H9 (cell line): ENCODE measurements around the gene TTN. TPM values are rescaled to one million over a fixed set of nuclear protein-coding genes. Genes with fewer than 3 reads are reported as not detected.

Experiments used
- DNase-seq: peaks from one replicate; pipeline ENCODE4 v3.0.0-alpha.2; 2017
- H2AFZ ChIP-seq: one replicate; pipeline ENCODE4 v1.6.1; 2013; ENCODE audit warnings: mild to moderate bottlenecking, low read length, control low read depth, moderate library complexity
- H2AK5ac ChIP-seq: 2 replicates; pipeline ENCODE4 v1.6.1; 2013; ENCODE audit warnings: low read length, control low read depth, mixed read lengths; ENCODE audit not compliant: insufficient read length
- H2BK120ac ChIP-seq: one replicate; pipeline ENCODE4 v1.6.1; 2013; ENCODE audit warnings: low read depth, mild to moderate bottlenecking, low read length, control low read depth, inconsistent platforms; ENCODE audit not compliant: poor library complexity, severe bottlenecking
- H2BK12ac ChIP-seq: 2 replicates; pipeline ENCODE4 v1.6.1; 2013; ENCODE audit warnings: low read length, control low read depth, mixed read lengths, low read depth; ENCODE audit not compliant: insufficient read length
- H2BK15ac ChIP-seq: 2 replicates; pipeline ENCODE4 v1.6.1; 2013; ENCODE audit warnings: low read depth, low read length, control low read depth
- H2BK20ac ChIP-seq: one replicate; pipeline ENCODE4 v1.6.1; 2013; ENCODE audit warnings: low read depth, mild to moderate bottlenecking, low read length, control low read depth, inconsistent platforms; ENCODE audit not compliant: poor library complexity, severe bottlenecking
- H2BK5ac ChIP-seq: 2 replicates; pipeline ENCODE4 v1.6.1; 2013; ENCODE audit warnings: low read length, control low read depth, mixed read lengths; ENCODE audit not compliant: insufficient read length
- H3K14ac ChIP-seq: 2 replicates; pipeline ENCODE4 v1.6.1; 2013; ENCODE audit warnings: low read length, control low read depth; ENCODE audit not compliant: insufficient read depth
- H3K18ac ChIP-seq: 2 replicates; pipeline ENCODE4 v1.6.1; 2013; ENCODE audit warnings: low read depth, mild to moderate bottlenecking, mixed read lengths, low read length, control low read depth; ENCODE audit not compliant: insufficient read length
- H3K23ac ChIP-seq: 2 replicates; pipeline ENCODE4 v1.6.1; 2013; ENCODE audit warnings: low read length, control low read depth, mixed read lengths, low read depth; ENCODE audit not compliant: insufficient read length
- H3K23me2 ChIP-seq: 2 replicates; pipeline ENCODE4 v1.6.1; 2013; ENCODE audit warnings: low read depth, mild to moderate bottlenecking, mixed read lengths, low read length, control low read depth; ENCODE audit not compliant: insufficient read length, poor library complexity, severe bottlenecking
- H3K27ac ChIP-seq: 2 replicates; pipeline ENCODE4 v1.5.1; 2013; ENCODE audit warnings: low read length, control low read depth, mixed read lengths, low read depth; ENCODE audit not compliant: insufficient read length
- H3K27me3 ChIP-seq: 2 replicates; pipeline ENCODE4 v1.6.1; 2013; ENCODE audit warnings: low read length, control low read depth, inconsistent platforms; ENCODE audit not compliant: insufficient read depth
- H3K4ac ChIP-seq: 2 replicates; pipeline ENCODE4 v1.6.1; 2013; ENCODE audit warnings: low read depth, mild to moderate bottlenecking, control low read depth, inconsistent platforms, low read length, moderate library complexity
- H3K4me1 ChIP-seq: 2 replicates; pipeline ENCODE4 v1.6.1; 2013; ENCODE audit warnings: low read length, control low read depth, inconsistent platforms; ENCODE audit not compliant: insufficient read depth
- H3K4me2 ChIP-seq: 2 replicates; pipeline ENCODE4 v1.6.1; 2013; ENCODE audit warnings: low read length, control low read depth, mixed read lengths; ENCODE audit not compliant: insufficient read length, insufficient read depth
- H3K56ac ChIP-seq: 2 replicates; pipeline ENCODE4 v1.6.1; 2013; ENCODE audit warnings: low read depth, mild to moderate bottlenecking, mixed read lengths, low read length, control low read depth; ENCODE audit not compliant: insufficient read length
- H3K79me1 ChIP-seq: 2 replicates; pipeline ENCODE4 v1.6.1; 2013; ENCODE audit warnings: low read depth, mild to moderate bottlenecking, moderate library complexity, low read length, control low read depth, inconsistent platforms; ENCODE audit not compliant: insufficient read depth, poor library complexity, severe bottlenecking
- H3K79me2 ChIP-seq: 2 replicates; pipeline ENCODE4 v1.6.1; 2013; ENCODE audit warnings: low read length, control low read depth, inconsistent platforms; ENCODE audit not compliant: insufficient read depth
- H3K9ac ChIP-seq: 2 replicates; pipeline ENCODE4 v1.6.1; 2013; ENCODE audit warnings: low read length, control low read depth, mixed read lengths; ENCODE audit not compliant: insufficient read length; ENCODE audit errors: extremely low read depth
- H3K9me3 ChIP-seq: one replicate; pipeline ENCODE4 v1.6.1; 2013; ENCODE audit warnings: low read depth, low read length, inconsistent platforms; ENCODE audit not compliant: control insufficient read depth
- H3T11ph ChIP-seq: one replicate; pipeline ENCODE4 v1.6.1; 2013; ENCODE audit warnings: mild to moderate bottlenecking, low read length, control low read depth, inconsistent platforms
- H4K20me1 ChIP-seq: one replicate; pipeline ENCODE4 v1.6.1; 2013; ENCODE audit not compliant: control insufficient read depth, insufficient read length, insufficient read depth
- H4K5ac ChIP-seq: 2 replicates; pipeline ENCODE4 v1.6.1; 2013; ENCODE audit warnings: low read depth, mild to moderate bottlenecking, mixed read lengths, low read length, control low read depth; ENCODE audit not compliant: insufficient read length
- H4K8ac ChIP-seq: replicated peaks from 2 replicates; pipeline ENCODE4 v1.6.1; 2013; ENCODE audit warnings: low read length, control low read depth, mixed read lengths, low read depth; ENCODE audit not compliant: insufficient read length
- H4K91ac ChIP-seq: 2 replicates; pipeline ENCODE4 v1.6.1; 2013; ENCODE audit warnings: low read depth, mild to moderate bottlenecking, moderate library complexity, mixed read lengths, low read length, control low read depth; ENCODE audit not compliant: insufficient read length
- H3K27ac Mint-ChIP-seq, 3 experiments: 2 replicates in 2 of 3; 3 replicates in 1 of 3; pipeline ENCODE4 v1.8.0; 2020 to 2021; ENCODE audit warnings: mixed read lengths in 3 of 3, mild to moderate bottlenecking in 1 of 3, moderate library complexity in 1 of 3
- H3K27me3 Mint-ChIP-seq: 2 replicates; pipeline ENCODE4 v1.8.0; 2021; ENCODE audit warnings: low read depth, mild to moderate bottlenecking, moderate library complexity, mixed read lengths
- H3K36me3 Mint-ChIP-seq, 3 experiments: 2 replicates in 2 of 3; 3 replicates in 1 of 3; pipeline ENCODE4 v1.8.0; 2020 to 2021; ENCODE audit warnings: low read depth in 3 of 3, mixed read lengths in 3 of 3; ENCODE audit not compliant: insufficient read depth in 1 of 3
- H3K4me1 Mint-ChIP-seq, 2 experiments: 2 replicates each; pipeline ENCODE4 v1.8.0; 2020; ENCODE audit warnings: mixed read lengths in 2 of 2
- H3K4me3 Mint-ChIP-seq, 2 experiments: 2 replicates in 1 of 2; 3 replicates in 1 of 2; pipeline ENCODE4 v1.8.0; 2020 to 2021; ENCODE audit warnings: mild to moderate bottlenecking in 2 of 2, mixed read lengths in 2 of 2, moderate library complexity in 1 of 2
- H3K9me3 Mint-ChIP-seq, 2 experiments: 2 replicates in 1 of 2; 3 replicates in 1 of 2; pipeline ENCODE4 v1.8.0; 2020; ENCODE audit warnings: mild to moderate bottlenecking in 2 of 2, mixed read lengths in 2 of 2, moderate library complexity in 1 of 2
- CTCF ChIP-seq: fragments of 200-600 bp; sonication (generic); conservative IDR thresholded peaks from 3 replicates; pipeline ENCODE4 v1.8.0; 2021; ENCODE audit warnings: antibody characterized with exemption, mild to moderate bottlenecking
- WGBS: extraction: QIAGEN DNeasy Blood & Tissue Kit; methylation state at CpG from one replicate; pipeline ENCODE4 v1.1.7; 2013; ENCODE audit warnings: missing lambda C conversion rate, low lambda C conversion rate, mixed read lengths; ENCODE audit not compliant: insufficient read length; ENCODE audit errors: extremely low coverage; 5-methylcytosine and 5-hydroxymethylcytosine counted together
- total RNA-seq: library from RNA; stranded (reverse); gene quantifications from 2 replicates; pipeline ENCODE4 v1.2.1, GENCODE V29; 2021

The TTN gene
- total RNA-seq, 1 experiment from 2014 or later: 0.70 TPM

- Histone ChIP-seq H3K79me1 (peaks cover 3% of the 10 kb centered on the region), H3K18ac (no peak overlapping the region), H3K27me3 (no peaks in the 10 kb centered on the region), H3K4ac (no peak overlapping the region), H4K91ac (no peak overlapping the region), H3K4me1 (peaks cover 3% of the 10 kb centered on the region; the same call in 1 of the 2 replicates), H2BK5ac (no peak overlapping the region), H3K9me3 (no peaks in the 10 kb centered on the region), H2AK5ac (no peak overlapping the region), H3K23me2 (peaks cover 11% of the 10 kb centered on the region), H3K9ac (peak overlapping the region; percentile 17), H2AFZ (no peak overlapping the region), H3K56ac (no peak overlapping the region), H3K79me2 (peaks cover 3% of the 10 kb centered on the region; the same call in 1 of the 2 replicates), H3K4me2 (peak overlapping the region; percentile 37), H4K5ac (no peak overlapping the region), H2BK15ac (no peak overlapping the region), H2BK20ac (no peak overlapping the region), H3K14ac (no peak overlapping the region), H4K20me1 (no peaks in the 10 kb centered on the region), H3K27ac (no peak overlapping the region), H4K8ac (no peak overlapping the region), H2BK12ac (no peak overlapping the region), H3K23ac (no peak overlapping the region), H2BK120ac (no peak overlapping the region), H3T11ph (no peak overlapping the region)
- H3K36me3 Mint-ChIP-seq: no peaks in the 10 kb centered on the region
- TF ChIP-seq CTCF: no peak
- H3K27ac Mint-ChIP-seq: no peak overlapping the region
- no peak for DNase-seq
- H3K4me3 Mint-ChIP-seq: peak overlapping the region; percentile 91 to 97
- peaks cover 20 to 27% of the 10 kb centered on the region in 2 experiments for H3K4me1 Mint-ChIP-seq
- no peaks in the 10 kb centered on the region; a peak in 1 of 5 replicates for H3K9me3 Mint-ChIP-seq
- H3K27me3 Mint-ChIP-seq: no peaks in the 10 kb centered on the region; the same call in 1 of the 2 replicates
- WGBS: no CpG with 5 or more reads among the region's 19 CpGs
Measured at GRCh38 chr2:178479758-178480226, 327.4 kb downstream of the TTN start.
